Liver (tissue), 9 donors: ENCODE measurements around the gene UBFD1. TPM values are rescaled to one million over a fixed set of nuclear protein-coding genes. Genes with fewer than 3 reads are reported as not detected.

Source experiments
- DNase-seq: peaks from one replicate; pipeline ENCODE4 v3.0.0-alpha.2; 2017; ENCODE audit warnings: low spot score
- H3K27ac ChIP-seq, 2 donors: one replicate each; pipeline ENCODE4 v1.7.0; 2013; ENCODE audit warnings: inconsistent platforms in 2 of 2, low read length in 2 of 2, control low read depth in 1 of 2, low read depth in 1 of 2, mild to moderate bottlenecking in 1 of 2
- H3K27me3 ChIP-seq, 4 donors: one replicate each; pipeline versions ENCODE4 v1.6.1 to v1.7.0; 2013; ENCODE audit warnings: low read length in 3 of 4, inconsistent platforms in 1 of 4, mild to moderate bottlenecking in 1 of 4, moderate library complexity in 1 of 4; ENCODE audit not compliant: control insufficient read depth in 4 of 4, insufficient read depth in 4 of 4
- H3K36me3 ChIP-seq, 4 donors: one replicate each; pipeline versions ENCODE4 v1.6.1 to v1.7.0; 2013; ENCODE audit warnings: low read length in 3 of 4, mild to moderate bottlenecking in 3 of 4, low read depth in 1 of 4, moderate library complexity in 1 of 4; ENCODE audit not compliant: control insufficient read depth in 4 of 4, insufficient read depth in 3 of 4
- H3K4me1 ChIP-seq, 4 donors: one replicate each; pipeline versions ENCODE4 v1.6.1 to v1.7.0; 2013; ENCODE audit warnings: low read length in 3 of 4, mild to moderate bottlenecking in 3 of 4, moderate library complexity in 1 of 4; ENCODE audit not compliant: control insufficient read depth in 4 of 4, insufficient read depth in 4 of 4
- H3K4me3 ChIP-seq, 3 donors: one replicate each; pipeline versions ENCODE4 v1.6.1 to v1.7.0; 2013; ENCODE audit warnings: low read length in 3 of 3, control low read depth in 1 of 3, low read depth in 1 of 3, mild to moderate bottlenecking in 1 of 3
- H3K9ac ChIP-seq, 2 donors: one replicate each; pipeline ENCODE4 v1.7.0; 2013; ENCODE audit warnings: low read length in 2 of 2, mild to moderate bottlenecking in 2 of 2, moderate library complexity in 2 of 2, control low read depth in 1 of 2, low read depth in 1 of 2
- H3K9me3 ChIP-seq, 4 donors: one replicate each; pipeline versions ENCODE4 v1.6.1 to v1.7.0; 2013; ENCODE audit warnings: low read length in 3 of 4; ENCODE audit not compliant: control insufficient read depth in 4 of 4
- EGR1 ChIP-seq, 2 donors: IDR thresholded peaks; 2 replicates each; pipeline ENCODE4 v1.6.1; 2016 to 2018; ENCODE audit warnings: antibody characterized with exemption in 2 of 2, low read depth in 2 of 2
- FOXA1 ChIP-seq: IDR thresholded peaks from 2 replicates; pipeline ENCODE4 v1.6.1; 2016; ENCODE audit warnings: antibody characterized with exemption
- FOXA2 ChIP-seq: IDR thresholded peaks from 2 replicates; pipeline ENCODE4 v1.6.1; 2016; ENCODE audit warnings: antibody characterized with exemption
- GABPA ChIP-seq, 2 donors: IDR thresholded peaks in 1 of 2; conservative IDR thresholded peaks in 1 of 2; 2 replicates each; pipeline ENCODE4 v1.6.1; 2016; ENCODE audit warnings: antibody characterized with exemption in 2 of 2, mild to moderate bottlenecking in 1 of 2, moderate library complexity in 1 of 2
- HNF4A ChIP-seq, 2 donors: conservative IDR thresholded peaks; 2 replicates each; pipeline ENCODE4 v1.6.1; 2016; ENCODE audit warnings: antibody characterized with exemption in 2 of 2, mild to moderate bottlenecking in 2 of 2
- HNF4G ChIP-seq: IDR thresholded peaks from 2 replicates; pipeline ENCODE4 v1.6.1; 2016; ENCODE audit warnings: antibody characterized with exemption
- JUND ChIP-seq, 2 donors: IDR thresholded peaks; 2 replicates each; pipeline ENCODE4 v1.6.1; 2016; ENCODE audit warnings: antibody characterized with exemption in 2 of 2
- NR2F2 ChIP-seq: IDR thresholded peaks from 2 replicates; pipeline ENCODE4 v1.6.1; 2016; ENCODE audit warnings: antibody characterized with exemption
- RAD21 ChIP-seq, 2 donors: IDR thresholded peaks; 2 replicates each; pipeline ENCODE4 v1.6.1; 2016; ENCODE audit warnings: antibody characterized with exemption in 2 of 2, mild to moderate bottlenecking in 2 of 2
- RXRA ChIP-seq, 2 donors: IDR thresholded peaks; 2 replicates each; pipeline ENCODE4 v1.6.1; 2017 to 2018; ENCODE audit warnings: antibody characterized with exemption in 2 of 2, mild to moderate bottlenecking in 1 of 2
- SP1 ChIP-seq: IDR thresholded peaks from 2 replicates; pipeline ENCODE4 v1.6.1; 2018; ENCODE audit warnings: antibody characterized with exemption, mild to moderate bottlenecking
- TAF1 ChIP-seq: conservative IDR thresholded peaks from 2 replicates; pipeline ENCODE4 v1.6.1; 2016; ENCODE audit warnings: antibody characterized with exemption, mild to moderate bottlenecking
- YY1 ChIP-seq: IDR thresholded peaks from 2 replicates; pipeline ENCODE4 v1.6.1; 2016; ENCODE audit warnings: antibody characterized with exemption, mild to moderate bottlenecking
- WGBS: extraction: QIAGEN DNeasy Blood & Tissue Kit; methylation state at CpG from one replicate; pipeline ENCODE4 v1.1.7; 2013; 5-methylcytosine and 5-hydroxymethylcytosine counted together
- polyA plus RNA-seq, 2 donors: library from polyadenylated mRNA; stranded (reverse) in 1 of 2; unstranded in 1 of 2; fragments of 200-250 nt in 1 of 2; fragments of >200 nt in 1 of 2; fragmentation: Nextera tagmentation in 1 of 2; extraction: Ambion mirVana in 1 of 2; gene quantifications; one replicate each; pipeline versions ENCODE4 v1.2.1 to v1.2.3, GENCODE V29; 2013 to 2015
- total RNA-seq, 2 donors: library from RNA; depleted of rRNA; stranded (reverse); fragments of >200 nt; gene quantifications; one replicate each; pipeline ENCODE4 v1.2.3, GENCODE V29; 2014
- TF ChIP-seq, protein P1 (sequence below): IDR thresholded peaks from 2 replicates; pipeline ENCODE4 v1.6.1; 2016; ENCODE audit warnings: antibody characterized with exemption
- TF ChIP-seq, protein P2 (sequence below): fragments of 150-350 bp; IDR thresholded peaks from 2 replicates; pipeline ENCODE4 v1.5.1; 2017; ENCODE audit warnings: improper control_type of control experiment, low read depth, low read length; ENCODE audit not compliant: missing input control
- TF ChIP-seq, protein P3 (sequence below): IDR thresholded peaks from 2 replicates; pipeline ENCODE4 v1.6.1; 2016; ENCODE audit warnings: antibody characterized with exemption
- TF ChIP-seq, protein P4 (sequence below): IDR thresholded peaks from 2 replicates; pipeline ENCODE4 v1.6.1; 2016; ENCODE audit warnings: antibody characterized with exemption, mild to moderate bottlenecking
- TF ChIP-seq, protein P5 (sequence below): IDR thresholded peaks from 2 replicates; pipeline ENCODE4 v1.6.1; 2016; ENCODE audit warnings: antibody characterized with exemption
- donor health status: healthy.
- donor health status: healthy.
- donor health status: healthy.
- donor health status: healthy.
- donor health status: healthy.

UBFD1 gene
- total and polyA plus RNA-seq, 4 donors, result 9.2 to 42.4 (median 25.6) TPM

DNA sequence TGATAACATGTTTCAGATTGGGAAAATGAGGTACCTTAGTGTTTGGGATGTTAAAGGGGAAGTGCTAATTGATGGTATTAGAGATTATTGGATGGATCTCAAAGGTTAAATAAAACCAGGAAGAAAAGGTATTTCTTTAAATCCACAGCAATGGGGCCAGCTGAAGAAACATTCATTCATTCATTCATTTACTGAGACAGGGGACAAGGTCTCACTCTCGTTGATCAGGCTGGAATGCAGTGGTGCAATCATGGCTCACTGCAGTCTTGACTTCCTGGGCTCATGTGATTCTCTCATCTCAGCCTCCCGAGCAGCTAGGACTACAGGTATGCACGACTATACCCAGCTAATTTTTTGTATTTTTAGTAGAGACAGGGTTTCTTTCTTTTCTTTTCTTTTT, 20.1 kb upstream of the UBFD1 start:
- no peak overlapping the region for H3K27ac ChIP-seq
- TF ChIP-seq HNF4G (no peak), TAF1 (no peak), GABPA (IDR thresholded peaks at IDR 0.05 in 1 of 2, conservative IDR thresholded peaks at IDR 0.05 in 1 of 2) (no peak), FOXA1 (no peak), HNF4A (conservative IDR thresholded peaks at IDR 0.05) (no peak), YY1 (no peak)
- TF ChIP-seq, protein P1, sequence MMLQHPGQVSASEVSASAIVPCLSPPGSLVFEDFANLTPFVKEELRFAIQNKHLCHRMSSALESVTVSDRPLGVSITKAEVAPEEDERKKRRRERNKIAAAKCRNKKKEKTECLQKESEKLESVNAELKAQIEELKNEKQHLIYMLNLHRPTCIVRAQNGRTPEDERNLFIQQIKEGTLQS, result no peak
- TF ChIP-seq, protein P2, sequence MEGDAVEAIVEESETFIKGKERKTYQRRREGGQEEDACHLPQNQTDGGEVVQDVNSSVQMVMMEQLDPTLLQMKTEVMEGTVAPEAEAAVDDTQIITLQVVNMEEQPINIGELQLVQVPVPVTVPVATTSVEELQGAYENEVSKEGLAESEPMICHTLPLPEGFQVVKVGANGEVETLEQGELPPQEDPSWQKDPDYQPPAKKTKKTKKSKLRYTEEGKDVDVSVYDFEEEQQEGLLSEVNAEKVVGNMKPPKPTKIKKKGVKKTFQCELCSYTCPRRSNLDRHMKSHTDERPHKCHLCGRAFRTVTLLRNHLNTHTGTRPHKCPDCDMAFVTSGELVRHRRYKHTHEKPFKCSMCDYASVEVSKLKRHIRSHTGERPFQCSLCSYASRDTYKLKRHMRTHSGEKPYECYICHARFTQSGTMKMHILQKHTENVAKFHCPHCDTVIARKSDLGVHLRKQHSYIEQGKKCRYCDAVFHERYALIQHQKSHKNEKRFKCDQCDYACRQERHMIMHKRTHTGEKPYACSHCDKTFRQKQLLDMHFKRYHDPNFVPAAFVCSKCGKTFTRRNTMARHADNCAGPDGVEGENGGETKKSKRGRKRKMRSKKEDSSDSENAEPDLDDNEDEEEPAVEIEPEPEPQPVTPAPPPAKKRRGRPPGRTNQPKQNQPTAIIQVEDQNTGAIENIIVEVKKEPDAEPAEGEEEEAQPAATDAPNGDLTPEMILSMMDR, result no peak
- no peaks in the 10 kb centered on the region for H3K9me3 ChIP-seq
- no peak overlapping the region for H3K4me3 ChIP-seq
- WGBS, result 78% methylated on average over 3 of the region's 3 CpGs
- no peaks in the 10 kb centered on the region for H3K27me3 ChIP-seq
- peaks cover 16 to 51% (median 35%) of the 10 kb centered on the region in 4 donors for H3K36me3 ChIP-seq
- H3K9ac ChIP-seq, result no peak overlapping the region
- DNase-seq, result no peak
- peaks cover 0 to 2% (median 0%) of the 10 kb centered on the region in 4 donors for H3K4me1 ChIP-seq

DNA sequence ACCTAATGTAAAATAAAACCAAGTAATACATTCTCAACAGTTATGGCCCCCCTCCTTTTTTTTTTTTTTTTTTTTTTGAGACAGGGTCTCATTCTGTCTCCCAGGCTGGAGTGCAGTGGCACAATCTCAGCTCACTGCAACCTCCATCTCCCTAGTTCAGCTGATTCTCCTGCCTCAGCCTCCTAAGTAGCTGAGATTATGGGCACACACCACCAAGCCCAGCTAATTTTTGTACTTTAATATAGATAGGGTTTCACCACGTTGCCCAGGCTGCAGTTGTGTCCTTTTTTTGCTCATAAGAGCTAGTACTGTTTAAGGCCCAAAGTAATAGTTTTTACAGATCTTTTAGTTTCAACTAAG, 18.6 kb upstream of the UBFD1 start:
- 98% methylated on average over 1 of the region's 1 CpG for WGBS
- no peaks in the 10 kb centered on the region for H3K27me3 ChIP-seq
- H3K9me3 ChIP-seq, result no peaks in the 10 kb centered on the region
- peaks cover 0 to 2% (median 0%) of the 10 kb centered on the region in 4 donors for H3K4me1 ChIP-seq
- TF ChIP-seq, protein P3, sequence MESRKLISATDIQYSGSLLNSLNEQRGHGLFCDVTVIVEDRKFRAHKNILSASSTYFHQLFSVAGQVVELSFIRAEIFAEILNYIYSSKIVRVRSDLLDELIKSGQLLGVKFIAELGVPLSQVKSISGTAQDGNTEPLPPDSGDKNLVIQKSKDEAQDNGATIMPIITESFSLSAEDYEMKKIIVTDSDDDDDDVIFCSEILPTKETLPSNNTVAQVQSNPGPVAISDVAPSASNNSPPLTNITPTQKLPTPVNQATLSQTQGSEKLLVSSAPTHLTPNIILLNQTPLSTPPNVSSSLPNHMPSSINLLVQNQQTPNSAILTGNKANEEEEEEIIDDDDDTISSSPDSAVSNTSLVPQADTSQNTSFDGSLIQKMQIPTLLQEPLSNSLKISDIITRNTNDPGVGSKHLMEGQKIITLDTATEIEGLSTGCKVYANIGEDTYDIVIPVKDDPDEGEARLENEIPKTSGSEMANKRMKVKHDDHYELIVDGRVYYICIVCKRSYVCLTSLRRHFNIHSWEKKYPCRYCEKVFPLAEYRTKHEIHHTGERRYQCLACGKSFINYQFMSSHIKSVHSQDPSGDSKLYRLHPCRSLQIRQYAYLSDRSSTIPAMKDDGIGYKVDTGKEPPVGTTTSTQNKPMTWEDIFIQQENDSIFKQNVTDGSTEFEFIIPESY, result no peak
- TF ChIP-seq, protein P4, sequence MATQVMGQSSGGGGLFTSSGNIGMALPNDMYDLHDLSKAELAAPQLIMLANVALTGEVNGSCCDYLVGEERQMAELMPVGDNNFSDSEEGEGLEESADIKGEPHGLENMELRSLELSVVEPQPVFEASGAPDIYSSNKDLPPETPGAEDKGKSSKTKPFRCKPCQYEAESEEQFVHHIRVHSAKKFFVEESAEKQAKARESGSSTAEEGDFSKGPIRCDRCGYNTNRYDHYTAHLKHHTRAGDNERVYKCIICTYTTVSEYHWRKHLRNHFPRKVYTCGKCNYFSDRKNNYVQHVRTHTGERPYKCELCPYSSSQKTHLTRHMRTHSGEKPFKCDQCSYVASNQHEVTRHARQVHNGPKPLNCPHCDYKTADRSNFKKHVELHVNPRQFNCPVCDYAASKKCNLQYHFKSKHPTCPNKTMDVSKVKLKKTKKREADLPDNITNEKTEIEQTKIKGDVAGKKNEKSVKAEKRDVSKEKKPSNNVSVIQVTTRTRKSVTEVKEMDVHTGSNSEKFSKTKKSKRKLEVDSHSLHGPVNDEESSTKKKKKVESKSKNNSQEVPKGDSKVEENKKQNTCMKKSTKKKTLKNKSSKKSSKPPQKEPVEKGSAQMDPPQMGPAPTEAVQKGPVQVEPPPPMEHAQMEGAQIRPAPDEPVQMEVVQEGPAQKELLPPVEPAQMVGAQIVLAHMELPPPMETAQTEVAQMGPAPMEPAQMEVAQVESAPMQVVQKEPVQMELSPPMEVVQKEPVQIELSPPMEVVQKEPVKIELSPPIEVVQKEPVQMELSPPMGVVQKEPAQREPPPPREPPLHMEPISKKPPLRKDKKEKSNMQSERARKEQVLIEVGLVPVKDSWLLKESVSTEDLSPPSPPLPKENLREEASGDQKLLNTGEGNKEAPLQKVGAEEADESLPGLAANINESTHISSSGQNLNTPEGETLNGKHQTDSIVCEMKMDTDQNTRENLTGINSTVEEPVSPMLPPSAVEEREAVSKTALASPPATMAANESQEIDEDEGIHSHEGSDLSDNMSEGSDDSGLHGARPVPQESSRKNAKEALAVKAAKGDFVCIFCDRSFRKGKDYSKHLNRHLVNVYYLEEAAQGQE, result no peak
- TF ChIP-seq HNF4A (conservative IDR thresholded peaks at IDR 0.05) (no peak), NR2F2 (no peak), RXRA (IDR thresholded peaks at IDR 0.05) (no peak), GABPA (IDR thresholded peaks at IDR 0.05 in 1 of 2, conservative IDR thresholded peaks at IDR 0.05 in 1 of 2) (no peak), HNF4G (no peak), FOXA2 (no peak), TAF1 (no peak), SP1 (no peak), FOXA1 (no peak), EGR1 (IDR thresholded peaks at IDR 0.05; ENCODE audit: low read depth in 2 of 2) (no peak), JUND (IDR thresholded peaks at IDR 0.05) (no peak), RAD21 (IDR thresholded peaks at IDR 0.05) (no peak), YY1 (no peak)
- TF ChIP-seq, protein P5, sequence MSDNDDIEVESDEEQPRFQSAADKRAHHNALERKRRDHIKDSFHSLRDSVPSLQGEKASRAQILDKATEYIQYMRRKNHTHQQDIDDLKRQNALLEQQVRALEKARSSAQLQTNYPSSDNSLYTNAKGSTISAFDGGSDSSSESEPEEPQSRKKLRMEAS, result no peak
- TF ChIP-seq, protein P1, result no peak
- TF ChIP-seq, protein P2, result no peak
- no peak overlapping the region for H3K27ac ChIP-seq
- peaks cover 17 to 49% (median 36%) of the 10 kb centered on the region in 4 donors for H3K36me3 ChIP-seq
- no peak overlapping the region for H3K9ac ChIP-seq
- H3K4me3 ChIP-seq, result no peak overlapping the region
- no peak for DNase-seq
